Hypothalamus (tissue), 51 donors: ENCODE results near the gene PPP6R2.
"Not testable (repeated sequence)": the region's sequence is repeated elsewhere in the genome, so short reads cannot be mapped to it uniquely, and the experiment has no call there.

Source experiments
- DNase-seq, 51 donors: peaks; one replicate each; lab custom pipeline; 2025; lab: John Stamatoyannopoulos, UW

PPP6R2 gene

DNA sequence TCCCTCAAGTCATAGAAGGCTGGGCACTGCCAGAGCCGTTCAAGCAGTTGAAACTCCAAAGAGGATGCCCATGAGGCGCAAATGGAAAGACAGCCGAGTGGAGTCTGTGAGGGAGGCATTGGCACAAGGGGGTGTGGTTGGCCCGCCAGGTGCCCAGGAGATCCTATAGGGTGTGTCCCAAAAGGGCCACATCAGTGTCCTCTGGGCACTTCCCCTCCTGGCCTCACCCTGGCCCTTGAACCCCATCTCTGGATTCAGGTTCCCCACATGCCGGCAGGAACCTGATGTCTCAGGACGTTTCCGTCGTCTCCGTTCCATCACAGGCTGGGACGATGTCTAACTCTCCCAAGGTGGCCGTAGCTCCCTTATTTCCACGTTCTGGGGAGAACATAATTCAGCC lies 77.5 kb downstream of the PPP6R2 start:
- no peak for DNase-seq

DNA sequence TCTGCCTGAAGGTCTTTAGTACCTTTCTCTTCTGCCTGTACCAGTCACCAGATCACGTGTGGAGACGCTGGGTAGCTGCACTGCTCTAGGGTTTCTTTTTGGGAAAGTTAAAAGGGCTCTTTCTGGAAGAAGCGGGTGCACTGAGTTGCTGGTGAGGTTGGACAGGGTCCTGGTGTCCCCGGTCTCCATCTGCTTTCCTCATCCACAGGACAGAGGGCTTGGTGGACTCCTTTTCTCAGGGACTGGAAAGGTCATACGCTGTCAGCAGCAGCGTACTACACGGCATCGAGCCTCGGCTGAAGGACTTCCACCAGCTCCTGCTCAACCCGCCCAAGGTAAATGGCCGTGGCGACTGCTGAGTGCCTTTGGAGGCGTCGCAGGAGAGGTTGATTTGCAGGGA lies 78.9 kb downstream of the PPP6R2 start:
- DNase-seq, result no peak

- no peak for DNase-seq
Measured at GRCh38 chr22:50422961-50423815, 80.1 kb downstream of the PPP6R2 start.

DNA sequence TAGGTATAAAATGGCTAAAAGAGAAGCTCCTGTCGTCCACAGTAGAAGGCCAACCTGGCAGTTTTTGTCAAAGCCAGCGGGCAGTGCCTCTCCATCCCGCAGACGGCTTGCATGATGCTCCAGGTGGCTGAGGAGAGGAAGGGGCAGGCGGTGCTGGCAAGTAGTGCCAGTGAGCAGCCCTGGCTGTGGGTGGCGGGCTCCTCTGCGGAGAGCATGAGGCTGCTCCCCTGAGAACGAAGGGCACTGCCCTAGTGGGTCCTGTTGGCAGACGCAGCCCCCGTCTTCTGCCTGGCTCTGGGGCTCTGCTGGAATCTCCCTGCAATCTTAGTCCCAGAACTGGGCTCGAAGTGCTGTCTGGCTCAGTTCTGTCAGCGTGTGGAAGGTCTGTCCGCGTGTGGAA lies 80.8 kb downstream of the PPP6R2 start:
- no peak for DNase-seq

- no peak for DNase-seq
Measured at GRCh38 chr22:50425179-50425916, 82.2 kb downstream of the PPP6R2 start.

DNA sequence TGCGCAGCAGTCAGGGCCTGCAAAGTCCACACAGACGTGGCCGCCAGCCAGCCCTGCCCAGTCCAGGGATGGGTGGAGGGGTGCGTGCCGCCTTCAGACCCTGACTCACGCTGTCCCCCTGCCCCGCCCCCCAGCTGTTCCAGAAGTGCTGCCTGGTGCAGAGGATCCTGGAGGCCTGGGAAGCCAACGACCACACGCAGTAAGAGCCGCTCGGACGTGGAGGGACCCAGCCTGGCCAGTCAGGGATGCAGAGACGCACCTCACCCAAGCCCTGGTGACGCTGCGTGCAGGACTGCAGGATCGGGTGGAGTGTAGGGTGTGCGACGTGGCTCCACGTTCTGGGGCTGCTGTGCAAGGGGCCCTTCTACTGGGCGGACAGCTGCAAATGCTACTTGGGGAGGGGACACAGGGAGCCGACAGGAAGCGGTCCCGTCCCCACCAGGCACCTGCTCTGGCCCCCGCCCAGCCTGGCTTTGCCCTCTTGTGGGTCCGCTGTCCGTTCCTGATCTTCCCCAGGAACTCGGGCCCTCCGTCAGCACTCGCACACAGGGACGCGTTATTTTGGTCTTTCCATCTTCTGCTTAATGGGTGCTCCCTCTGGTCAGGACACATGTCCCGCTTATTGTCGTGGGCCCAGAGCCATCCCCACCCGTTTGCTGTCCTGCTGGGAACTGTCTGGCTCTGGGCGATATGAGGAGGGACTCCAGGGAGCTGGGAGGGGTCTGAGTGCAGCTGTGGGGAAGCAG lies 89.2 kb downstream of the PPP6R2 start:
- no peak for DNase-seq

DNA sequence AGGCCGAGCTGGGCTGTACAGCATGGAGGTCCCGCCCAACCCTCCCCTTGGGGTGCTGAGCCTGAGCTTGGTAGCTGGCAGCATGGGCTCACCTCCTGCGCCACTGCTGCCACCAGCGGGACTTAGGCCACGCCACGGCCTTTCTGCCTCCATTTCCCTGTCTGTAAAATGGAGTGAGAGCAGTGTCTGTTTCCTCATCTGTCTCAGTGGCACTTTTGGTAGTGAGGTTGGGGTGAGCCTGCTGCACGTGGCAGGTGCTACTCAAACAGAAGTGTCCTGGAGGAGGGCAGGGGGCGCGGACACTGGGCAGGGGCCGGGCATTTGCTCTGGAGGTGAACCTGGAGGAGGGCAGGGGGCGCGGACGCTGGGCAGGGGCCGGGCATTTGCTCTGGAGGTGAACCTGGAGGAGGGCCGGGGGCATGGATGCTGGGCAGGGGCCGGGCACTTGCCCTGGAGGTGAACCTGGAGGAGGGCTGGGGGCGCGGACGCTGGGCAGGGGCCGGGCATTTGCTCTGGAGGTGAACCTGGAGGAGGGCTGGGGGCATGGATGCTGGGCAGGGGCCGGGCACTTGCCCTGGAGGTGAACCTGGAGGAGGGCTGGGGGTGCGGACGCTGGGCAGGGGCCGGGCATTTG lies 89.9 kb downstream of the PPP6R2 start:
- not testable (repeated sequence) for DNase-seq

- DNase-seq, result no peak
Measured at GRCh38 chr22:50434849-50435248, 91.7 kb downstream of the PPP6R2 start.

DNA sequence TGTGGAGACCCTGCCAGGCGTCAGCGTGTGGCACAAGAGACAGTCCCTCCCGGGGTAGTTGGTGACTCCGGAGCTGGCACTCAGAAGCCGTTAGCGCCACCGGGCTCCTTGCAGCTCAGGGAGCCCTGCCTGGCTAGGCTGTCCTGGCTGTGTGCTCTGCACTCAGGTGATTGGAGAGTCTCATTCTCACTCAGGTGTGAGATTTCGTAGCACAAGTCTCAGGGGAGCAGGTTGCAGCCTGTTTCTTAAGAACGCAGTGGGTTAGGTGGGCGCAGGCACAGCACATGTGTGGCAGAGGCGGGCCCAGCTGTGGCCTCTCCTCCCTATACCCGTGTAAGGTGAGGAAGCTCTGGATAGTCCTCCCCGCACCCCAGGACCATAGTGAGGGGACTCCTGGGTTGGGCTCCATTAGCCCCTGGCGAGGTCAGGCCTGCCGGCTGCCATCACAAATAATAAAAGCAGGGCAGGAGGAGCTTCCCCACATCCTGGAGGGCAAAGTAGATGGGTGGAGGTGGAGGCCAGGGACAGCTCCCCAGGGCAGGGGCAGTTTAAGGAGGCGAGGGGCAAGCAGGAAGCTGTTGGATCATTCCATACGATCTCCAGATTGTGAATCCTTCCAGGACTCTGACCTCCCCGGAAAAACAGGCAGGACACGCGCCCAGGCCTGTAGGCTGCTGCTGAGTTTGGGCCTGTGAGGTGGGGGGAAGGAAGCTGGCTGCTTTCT lies 92.3 kb downstream of the PPP6R2 start:
- no peak for DNase-seq

GRCh38 chr22:50436015-50436830 lies 93.1 kb downstream of the PPP6R2 start:
- no peak for DNase-seq

GRCh38 chr22:50436841-50437341 lies 93.8 kb downstream of the PPP6R2 start:
- no peak for DNase-seq

GRCh38 chr22:50437511-50438304 lies 94.6 kb downstream of the PPP6R2 start:
- no peak for DNase-seq

GRCh38 chr22:50438305-50439275 lies 95.5 kb downstream of the PPP6R2 start:
- no peak for DNase-seq

- DNase-seq, result no peak
Measured at GRCh38 chr22:50439314-50439870, 96.3 kb downstream of the PPP6R2 start.

DNA sequence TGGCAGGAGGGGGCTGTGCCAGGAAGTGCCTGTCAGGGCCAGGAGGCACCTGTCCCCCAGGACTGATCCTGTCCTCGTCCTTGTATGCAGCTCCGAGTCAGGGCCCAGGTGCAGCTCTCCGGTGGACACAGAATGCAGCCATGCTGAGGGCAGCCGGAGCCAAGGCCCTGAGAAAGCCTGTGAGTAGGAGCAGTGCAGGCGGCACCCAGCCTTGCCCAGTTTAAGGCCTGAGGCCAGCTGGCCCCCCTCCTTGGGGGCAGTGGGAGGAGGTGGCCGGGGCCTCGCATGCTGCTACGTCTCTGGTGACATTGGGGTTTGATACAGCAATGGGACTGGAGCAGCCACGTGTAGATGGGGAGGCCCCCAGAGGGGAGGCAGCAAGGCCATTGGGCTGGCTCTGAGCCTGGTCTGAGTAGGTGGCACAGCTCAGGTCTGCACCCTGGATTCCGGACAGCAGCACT lies 96.8 kb downstream of the PPP6R2 start:
- no peak for DNase-seq

DNA sequence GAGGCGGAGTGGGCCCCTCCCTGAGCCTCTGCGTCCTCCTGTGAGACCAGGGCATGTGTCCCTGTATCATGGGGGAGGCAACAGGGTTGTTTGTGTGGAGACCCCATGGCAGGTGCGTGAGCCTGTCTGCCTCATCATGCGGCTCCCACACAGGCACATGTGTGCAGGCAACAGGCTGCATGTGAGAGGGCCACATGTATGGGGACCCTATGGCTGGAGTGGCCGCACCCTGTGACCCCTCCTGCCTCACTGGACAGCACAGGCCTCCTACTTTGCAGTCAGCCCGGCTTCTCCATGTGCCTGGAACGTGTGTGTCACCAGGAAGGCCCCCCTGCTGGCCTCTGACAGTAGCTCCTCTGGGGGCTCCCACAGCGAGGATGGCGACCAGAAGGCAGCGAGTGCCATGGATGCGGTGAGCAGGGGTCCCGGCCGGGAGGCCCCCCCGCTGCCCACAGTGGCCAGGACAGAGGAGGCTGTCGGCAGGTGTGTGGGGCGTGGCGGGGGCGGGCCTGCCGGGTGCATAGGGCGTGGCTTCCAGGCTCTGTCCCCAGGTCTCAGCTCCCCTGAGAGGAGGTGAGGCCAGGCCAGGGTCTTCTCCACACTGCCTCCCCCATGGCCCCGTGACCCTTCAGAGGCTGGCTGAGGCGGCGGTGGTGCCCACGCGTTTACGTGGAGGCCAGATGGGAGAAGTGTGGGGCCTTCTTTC lies 97.6 kb downstream of the PPP6R2 start:
- no peak for DNase-seq
